GM18868 (cell line): ENCODE measurements around the gene SPAG7.

Experiments
- ATAC-seq: cut with Tn5 transposase; IDR thresholded peaks from one replicate; pipeline ENCODE4 v1.9.1; 2021; ENCODE audit warnings: mild to moderate bottlenecking, moderate library complexity; ENCODE audit not compliant: unreplicated experiment

SPAG7 gene

DNA sequence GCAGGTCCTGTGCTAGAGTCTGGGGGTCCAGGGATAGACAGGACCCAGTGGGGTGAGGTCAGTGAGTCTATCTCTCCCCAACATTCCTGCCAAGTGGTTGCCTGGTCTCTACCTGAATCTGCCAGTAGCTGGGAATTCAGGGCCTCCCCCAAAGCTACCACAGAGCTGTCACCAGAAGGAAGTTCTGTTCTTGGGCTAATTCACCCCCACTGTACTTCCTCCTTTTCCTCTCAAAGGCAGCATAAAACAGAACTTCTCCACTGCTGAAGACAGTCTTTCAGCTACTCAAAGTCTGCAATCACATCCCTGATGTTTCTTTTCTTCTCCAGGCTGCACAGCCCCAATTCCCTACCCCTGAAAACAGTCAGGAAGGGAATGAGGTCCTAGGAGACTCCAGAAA, 11.1 kb upstream of the SPAG7 start:
- ATAC-seq: no peak

DNA sequence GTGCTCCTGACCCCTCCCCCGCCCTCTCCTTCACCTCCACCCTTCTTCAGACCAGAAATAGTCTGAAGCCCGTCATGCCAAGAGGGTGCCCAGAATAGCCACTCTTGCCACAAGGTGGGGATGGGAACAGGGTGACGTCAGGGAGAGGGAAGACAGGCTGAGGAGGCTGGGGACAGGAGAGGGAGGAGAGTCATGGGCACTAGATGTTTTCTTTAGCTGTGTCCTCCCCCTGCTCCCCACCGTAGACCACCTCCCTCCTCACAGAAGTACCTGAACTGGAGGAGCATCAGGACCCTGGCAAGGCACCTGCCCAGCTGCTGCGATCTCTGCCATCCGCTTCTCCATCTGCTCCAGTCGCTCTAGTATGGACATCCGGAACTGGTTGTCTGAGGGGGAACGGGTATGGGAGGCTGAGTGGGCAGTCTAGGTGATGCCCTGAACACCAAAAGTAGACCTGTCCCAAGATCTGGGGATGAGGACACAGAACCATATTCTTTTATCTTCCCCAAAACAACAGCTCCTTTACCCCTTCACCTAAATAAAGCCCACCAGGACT, 6.6 kb upstream of the SPAG7 start:
- ATAC-seq: no peak

DNA sequence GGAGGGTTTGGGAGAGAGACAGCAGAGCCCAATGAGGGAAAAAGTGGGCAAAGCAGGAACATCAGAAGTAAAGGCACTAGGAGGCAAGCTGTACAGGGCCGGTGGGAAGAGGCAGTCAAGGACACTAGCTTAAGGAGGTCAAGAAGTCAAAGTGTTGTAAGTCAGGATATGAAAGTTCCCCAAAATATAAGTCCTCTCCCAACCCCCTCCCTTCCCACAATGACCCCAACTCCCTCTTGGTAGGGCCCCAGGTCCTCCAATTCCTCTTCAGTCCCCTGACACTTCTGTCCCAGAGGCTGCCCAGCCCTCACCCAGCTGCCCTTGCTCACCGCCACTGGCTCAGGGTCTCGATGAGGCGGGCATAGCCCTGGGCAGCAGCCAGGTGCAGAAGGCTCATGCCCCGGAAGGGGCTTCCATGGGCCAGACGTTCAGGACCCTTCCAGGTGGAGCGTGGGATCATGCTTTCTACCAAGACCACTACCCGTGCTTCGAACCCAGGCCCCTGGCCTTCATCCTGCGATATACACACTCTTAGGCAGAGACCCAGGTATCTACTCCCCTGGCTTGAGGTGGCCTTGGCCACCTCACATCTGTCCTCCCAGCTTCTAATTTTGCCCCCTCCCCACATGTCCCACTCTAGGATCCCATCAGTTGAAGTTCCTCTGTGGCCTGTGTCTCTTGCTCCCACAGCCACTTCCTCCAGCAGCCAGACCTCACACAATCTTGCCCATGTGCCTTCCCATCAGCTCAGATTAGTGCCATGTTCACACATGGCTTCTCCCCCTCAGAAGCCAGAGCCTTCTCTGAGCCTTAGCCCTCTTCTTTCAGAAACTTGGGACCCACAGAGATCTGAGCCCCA, 5.9 kb upstream of the SPAG7 start:
- ATAC-seq: no peak

DNA sequence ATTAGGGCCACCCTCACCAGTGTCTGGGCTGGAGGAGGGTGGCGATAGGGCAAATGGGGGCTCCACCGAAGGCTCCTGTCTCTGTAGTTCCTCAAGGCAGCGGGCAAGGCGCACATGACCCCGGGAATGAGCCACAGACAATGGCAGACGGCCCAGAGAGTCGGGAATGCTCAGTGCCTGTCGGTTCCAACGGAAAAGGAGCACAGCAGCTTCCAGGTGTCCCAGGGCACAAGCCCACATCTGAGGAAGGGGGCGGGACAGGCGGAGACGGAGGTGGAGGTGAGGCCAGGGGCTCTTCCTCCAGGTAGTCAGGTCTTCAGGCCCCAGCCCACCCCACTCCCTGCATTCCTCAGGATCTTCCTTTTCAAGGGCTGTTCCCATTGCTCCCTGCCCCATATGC, 5.1 kb upstream of the SPAG7 start:
- ATAC-seq: no peak

DNA sequence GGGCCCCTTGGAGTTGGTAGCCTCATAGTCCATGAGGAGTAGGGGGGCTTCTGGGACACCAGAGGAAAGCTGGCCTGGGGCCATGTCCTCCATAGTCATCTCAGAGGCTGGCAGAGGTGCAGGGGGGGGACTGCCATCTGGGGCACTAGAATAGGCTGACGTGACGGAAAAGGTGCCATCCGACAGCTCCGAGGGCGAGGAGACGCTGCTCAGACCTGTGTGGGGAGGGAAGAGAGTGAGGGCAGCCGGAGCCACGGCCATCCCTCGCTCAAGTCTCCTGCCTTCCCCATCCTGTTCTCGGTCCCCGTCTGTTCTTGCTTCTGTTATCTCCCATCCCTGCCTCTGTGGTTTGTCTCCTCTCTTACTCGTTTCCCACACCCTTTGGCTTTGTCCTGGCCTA, 4.7 kb upstream of the SPAG7 start:
- no peak for ATAC-seq

DNA sequence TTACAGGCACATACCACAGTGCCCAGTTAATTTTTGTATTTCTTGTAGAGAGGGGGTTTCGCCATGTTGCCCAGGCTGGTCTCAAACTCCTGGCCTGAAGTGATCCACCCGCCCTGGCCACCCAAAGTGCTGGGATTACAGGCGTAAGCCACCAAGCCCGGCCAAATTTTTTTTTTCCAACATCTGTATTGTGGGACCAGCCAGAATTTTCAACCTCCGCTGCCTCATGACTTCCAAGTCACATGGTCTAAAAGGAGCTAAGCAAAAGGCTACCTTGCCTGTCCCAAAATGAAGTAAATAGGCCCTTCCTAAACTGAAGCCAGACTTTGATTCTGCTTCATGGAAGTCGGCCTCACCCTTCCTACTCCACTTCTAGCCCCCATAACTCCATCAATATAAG, 4.2 kb upstream of the SPAG7 start:
- ATAC-seq: no peak

DNA sequence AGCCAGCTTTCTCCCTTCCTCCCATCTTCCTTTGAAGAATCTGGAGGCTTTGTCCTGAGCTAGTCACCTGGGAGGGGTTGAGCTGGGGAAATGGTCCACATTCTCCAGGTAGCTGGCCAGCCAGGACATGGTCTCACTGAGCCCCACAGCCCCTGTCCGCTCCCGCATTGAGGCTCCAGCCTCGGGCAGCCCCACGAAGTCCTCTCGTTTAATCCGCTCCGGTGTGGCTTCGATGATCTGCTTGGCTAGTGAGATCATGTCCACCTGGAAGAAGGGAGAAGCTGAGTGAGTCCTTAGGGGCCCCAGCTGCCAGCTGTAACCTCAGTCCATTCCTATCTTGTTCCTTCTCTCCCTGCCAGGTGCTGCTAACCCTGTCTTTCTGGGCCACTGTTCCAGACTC, 2.7 kb upstream of the SPAG7 start:
- no peak for ATAC-seq

DNA sequence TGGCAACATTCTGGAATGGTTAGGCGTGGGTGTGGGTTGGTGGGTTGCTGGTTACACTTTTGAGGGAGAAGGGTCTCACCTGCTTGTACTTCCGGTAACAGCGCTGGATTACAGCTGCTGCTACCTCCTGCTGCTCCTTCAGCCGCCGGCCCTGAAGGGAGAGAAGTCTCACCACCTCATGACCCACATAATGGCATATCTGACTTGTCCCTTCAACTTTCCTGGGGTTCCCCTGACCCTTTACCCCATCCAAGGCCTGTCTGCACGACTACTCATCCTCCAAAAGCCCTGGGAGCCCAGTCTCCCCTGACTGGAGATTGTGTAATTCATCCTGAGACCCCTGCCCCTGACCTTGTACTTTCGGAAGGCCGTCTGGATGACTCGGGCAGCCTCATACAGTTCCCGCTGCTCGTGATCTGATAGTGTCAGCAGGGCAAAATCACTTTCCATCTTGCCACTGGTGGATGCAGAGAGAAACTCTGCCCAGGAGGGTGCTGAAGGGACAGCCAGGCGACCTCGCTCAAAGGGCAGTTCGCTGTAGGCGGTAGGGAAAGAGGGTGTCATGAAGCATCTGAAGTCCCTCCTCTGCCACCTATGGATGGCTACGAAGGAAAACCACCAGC, 2.0 kb upstream of the SPAG7 start:
- no peak for ATAC-seq

DNA sequence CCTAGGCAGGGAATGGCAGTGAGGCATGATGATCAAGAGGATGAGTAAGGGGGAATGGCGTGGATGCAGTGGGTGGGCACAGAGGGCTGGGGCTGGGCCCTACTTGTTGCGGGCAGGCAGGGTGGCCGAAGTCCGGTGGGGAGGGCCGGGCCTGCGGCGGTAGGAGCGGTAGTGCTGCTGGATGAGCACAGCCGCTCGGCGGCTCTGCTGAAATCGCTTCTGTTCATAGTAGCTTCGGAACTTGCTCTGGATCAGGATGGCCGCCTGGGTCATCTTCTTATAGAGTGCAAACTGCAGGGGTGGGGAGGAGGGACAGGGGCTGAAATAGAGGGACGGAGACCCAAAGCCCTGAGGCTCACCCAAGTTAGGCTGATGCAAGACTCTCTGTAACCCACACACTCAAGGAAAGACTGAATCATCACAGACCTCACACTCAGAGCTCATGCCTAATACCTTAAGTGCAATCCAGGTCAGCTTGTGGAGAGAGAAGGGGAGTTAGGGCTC, 1.5 kb upstream of the SPAG7 start:
- no peak for ATAC-seq

DNA sequence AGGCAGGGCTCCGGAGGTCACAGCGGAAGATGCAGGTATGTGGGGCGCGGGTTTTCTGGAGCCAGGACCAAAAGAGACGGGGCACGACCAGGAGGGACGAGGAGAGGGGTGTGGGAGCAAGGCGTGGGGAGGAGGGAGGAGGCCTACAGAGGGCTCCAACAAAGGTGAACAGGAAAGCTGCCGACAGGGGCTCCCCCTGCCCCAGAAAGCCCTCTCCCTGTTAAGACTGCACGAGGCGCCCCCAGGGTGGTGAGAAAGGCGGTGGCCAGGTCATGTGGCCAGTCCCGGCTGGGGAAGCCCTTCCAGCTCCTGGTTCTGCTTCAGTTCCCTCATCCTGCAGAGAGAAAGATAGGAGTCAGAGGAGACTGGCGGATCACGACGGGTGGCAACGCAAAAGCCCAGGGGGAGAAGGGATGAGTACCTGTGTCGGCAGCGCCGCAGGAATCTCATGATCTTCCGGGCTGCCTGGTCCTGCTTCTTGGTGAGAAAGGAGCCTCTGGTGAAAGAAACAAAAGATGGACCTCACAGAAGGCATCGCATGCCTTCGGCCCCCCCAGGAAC, 949 bp upstream of the SPAG7 start:
- ATAC-seq: no peak

DNA sequence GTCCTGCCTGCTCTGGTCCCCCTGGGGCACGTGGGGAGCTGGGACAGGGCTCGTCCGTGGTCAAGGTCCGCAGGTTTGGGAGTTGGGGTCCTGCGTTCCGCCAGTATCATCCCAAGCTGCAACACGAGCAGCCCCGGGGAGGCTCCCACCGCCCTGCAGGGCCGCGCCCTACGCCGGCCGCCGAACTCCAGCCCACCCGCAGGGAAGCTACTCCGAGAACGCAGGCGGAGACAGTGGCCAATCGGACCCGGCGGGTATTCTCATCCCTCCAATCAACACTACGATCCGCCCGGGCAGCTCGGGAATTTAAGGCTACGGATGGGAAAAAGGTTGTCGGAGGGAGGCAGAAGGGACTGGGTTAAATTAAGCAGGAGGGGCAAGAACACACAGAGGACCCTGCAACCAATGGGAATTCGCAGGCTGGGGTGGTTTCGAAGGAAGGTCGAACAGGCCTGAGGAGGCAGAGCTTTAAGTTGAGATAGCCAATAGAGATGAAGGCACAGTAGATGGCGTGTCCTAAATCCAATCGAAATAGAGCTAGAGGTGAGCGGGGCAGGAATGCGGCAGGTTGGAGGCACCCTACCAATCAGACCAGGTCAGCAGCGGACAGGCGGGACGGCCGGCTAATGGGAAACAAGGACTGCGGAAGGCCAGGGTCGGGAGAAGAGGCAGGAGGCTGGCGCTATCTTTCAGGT, 626 bp downstream of the SPAG7 start:
- peak; percentile 77 for ATAC-seq

DNA sequence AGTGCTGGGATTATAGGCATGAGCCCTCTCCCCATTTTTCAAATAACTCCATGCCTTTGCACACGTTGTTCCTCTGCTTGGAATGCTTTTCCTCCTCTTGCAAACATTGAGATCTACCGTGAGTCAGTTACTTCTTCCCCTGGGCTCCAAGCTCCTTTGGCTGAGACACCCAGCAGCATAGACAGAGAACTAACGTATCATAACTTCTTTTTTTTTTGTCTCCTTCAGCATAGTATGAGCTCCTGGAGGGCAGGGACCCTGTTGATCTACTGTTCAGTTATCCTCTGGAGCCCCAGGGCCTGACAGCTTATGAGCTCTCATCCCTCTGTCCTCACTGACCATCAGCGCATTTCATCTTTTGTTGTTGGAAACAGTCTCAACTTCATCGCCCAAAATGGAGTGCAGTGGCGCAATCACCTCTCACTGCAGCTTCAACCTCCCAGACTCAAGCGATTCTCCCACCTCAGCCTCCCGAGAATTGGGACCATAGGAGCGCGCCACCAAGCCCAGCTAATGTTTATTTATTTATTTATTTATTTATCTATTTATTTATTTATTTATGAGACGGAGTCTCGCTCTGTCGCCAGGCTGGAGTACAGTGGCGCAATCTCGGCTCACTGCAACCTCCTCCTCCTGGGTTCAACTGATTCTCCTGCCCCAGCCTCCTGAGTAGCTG, 2.2 kb downstream of the SPAG7 start:
- ATAC-seq: no peak

DNA sequence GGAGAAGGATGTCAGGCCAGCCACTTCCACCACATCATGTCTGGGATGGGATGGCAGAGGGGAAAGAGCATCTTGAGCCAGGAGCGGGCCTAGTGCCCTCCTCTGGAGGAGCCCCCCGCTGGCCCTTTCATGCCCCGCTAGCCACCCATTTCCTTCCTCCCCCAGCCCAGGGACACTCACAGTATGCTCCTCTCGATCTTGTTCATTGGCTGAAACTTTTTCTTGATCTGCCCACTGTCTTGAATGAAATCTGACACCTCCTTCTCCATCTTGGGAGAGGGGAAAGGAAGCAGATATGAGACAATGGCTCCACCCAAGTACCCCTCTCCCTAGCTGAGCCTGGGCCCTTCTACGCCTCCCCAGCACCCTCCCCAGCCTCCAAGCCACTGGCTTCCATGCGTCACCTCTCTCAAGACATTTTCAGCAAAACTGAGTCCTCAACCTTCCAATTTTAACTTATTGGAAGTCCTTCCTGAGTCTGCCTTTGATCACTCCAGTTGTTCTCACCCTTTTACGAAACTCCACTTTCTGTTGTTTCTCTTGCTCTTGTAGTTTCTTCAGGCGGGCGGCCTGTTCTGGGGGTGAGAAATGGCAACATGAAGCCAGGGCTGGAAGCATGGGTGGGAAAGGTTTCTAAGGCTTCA, 7.2 kb downstream of the SPAG7 start:
- ATAC-seq: no peak

DNA sequence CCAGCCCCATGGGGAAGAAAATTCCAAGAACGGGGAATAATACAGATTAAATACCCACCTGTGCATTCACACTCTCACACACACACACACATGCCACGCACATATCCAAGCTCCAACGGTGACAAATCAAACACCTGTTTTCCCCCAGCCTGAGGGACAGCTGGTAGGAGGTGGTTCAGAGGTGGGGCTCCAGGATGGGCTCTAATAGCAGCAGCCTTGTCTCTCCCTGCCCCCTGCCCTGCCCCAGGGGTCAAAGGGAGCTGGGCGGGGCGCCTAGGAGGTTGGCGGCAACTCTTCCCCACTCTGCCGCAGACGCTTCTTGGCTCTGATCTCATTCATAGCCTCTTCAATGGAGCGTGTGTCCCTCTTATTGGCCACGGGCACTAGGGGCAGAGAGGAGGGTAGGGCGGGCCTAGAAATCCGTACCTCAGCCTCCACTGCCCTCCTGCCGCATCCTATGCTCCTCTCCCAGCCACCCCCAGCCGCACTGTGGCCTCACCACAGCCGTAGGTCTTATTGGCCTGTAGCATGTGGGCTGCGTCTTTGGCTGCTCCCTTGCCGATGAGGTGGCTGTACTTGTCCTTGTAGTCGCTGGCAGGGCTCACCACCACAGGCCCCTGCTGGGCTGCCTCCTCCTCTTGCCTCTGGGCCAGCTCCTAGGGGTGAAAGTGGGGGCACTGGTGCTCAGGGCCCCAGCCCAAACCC, 8.2 kb downstream of the SPAG7 start:
- ATAC-seq: no peak

DNA sequence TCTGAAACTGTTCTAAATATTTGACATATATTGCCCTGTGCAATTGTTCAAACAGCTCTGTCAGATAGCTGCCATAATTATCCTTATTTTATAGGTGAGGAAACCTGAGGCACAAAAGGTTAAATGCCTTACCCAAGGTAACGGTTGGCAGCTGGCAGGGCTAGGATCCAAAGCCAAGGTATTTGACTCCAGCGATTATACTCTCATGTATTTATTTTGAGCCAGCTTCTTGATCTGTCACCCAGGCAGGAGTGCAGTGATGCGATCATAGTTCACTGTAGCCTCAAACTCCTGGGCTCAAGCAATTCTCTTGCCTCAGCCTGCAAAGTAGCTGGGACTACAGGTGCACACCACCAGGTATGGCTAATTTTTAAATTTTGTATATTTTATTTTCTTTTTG, 9.5 kb downstream of the SPAG7 start:
- no peak for ATAC-seq

DNA sequence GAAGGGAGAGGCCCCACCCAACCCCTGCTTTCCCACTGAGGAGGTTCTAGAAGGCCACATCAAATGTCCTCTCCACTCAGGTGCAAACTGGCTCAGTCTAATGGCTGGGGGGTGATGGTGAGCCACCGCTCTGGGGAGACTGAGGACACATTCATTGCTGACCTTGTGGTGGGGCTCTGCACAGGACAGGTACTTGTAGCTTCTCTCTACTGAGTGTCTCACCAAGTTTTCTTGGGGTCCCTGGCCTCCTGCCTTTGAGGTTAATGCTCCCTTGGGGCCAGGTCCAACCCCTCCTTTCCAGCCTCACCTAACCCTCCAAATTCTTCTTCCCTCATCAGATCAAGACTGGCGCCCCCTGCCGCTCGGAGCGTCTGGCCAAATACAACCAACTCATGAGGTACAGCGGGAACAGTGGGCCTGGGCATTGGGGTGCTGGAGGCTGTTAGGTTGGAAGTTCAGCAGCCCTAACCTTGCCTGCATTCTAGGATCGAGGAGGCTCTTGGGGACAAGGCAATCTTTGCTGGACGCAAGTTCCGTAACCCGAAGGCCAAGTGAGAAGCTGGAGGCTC, 11.0 kb downstream of the SPAG7 start:
- ATAC-seq: no peak

DNA sequence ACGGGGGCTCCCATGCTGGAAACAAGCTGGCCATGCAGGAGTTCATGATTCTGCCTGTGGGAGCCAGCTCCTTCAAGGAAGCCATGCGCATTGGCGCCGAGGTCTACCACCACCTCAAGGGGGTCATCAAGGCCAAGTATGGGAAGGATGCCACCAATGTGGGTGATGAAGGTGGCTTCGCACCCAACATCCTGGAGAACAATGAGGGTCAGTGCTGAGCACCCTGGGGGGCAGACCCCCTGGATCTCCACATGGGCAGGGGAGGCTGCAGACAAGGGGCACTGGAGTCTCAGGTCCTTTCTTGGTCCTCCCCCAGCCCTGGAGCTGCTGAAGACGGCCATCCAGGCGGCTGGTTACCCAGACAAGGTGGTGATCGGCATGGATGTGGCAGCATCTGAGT, 12.5 kb downstream of the SPAG7 start:
- no peak for ATAC-seq

DNA sequence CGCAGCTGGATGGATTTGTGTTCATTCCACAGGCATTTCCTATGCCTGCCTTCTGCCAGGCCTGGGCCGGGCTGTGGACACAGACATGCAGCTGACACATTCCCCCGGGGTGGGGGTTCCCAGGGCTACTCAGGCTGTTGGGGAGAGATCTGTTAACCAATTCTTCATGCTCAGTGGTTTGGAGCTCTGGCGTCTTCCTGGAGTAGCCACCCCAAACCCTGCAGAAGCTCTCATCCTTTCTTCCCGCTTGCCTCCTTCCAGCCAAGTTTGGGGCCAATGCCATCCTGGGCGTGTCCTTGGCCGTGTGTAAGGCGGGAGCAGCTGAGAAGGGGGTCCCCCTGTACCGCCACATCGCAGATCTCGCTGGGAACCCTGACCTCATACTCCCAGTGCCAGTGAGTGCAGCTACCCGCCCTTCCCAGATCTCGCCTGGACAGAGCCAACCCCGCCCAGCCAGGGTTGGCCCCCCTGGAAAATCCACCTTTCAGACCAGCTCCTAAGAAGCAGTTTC, 14.1 kb downstream of the SPAG7 start:
- no peak for ATAC-seq

DNA sequence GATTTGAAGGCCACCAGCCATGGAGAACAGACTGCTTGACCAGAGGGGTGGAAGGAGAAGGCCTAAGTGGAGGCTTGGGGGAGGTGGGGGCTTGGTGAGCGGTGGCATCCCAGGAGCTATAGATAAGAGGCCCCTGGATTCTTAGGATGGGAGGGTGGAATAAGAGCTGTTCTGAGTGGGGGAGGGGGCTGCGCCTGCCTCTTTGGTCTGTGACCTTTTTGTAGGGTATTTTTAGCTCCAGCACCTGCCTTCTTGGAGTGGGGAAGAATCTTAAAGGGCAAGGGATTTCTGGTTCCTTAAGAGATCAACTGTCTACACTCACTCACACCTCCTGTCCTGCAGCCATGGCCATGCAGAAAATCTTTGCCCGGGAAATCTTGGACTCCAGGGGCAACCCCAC, 16.1 kb downstream of the SPAG7 start:
- no peak for ATAC-seq
